Panc1 (cell line): ENCODE data around the gene KCTD5. TPM values are rescaled to one million over a fixed set of nuclear protein-coding genes. Genes with fewer than 3 reads are reported as not detected.

Experiments
- ATAC-seq: fragments of 200-7000 bp; cut with Tn5 transposase; 2 replicates; pipeline ENCODE4 v1.9.1; 2020; ENCODE audit warnings: mild to moderate bottlenecking, moderate library complexity
- BruUV-seq: library from RNA; stranded (reverse); fragments of 400-500 nt; replicated peaks from 2 replicates; lab custom pipeline; 2021; lab: Mats Ljungman, UMichigan
- CTCF ChIA-PET: fragments of 300-600 bp; sonication (Branson Sonifier 250); formaldehyde crosslinking; loops from one replicate; lab custom pipeline; 2022; ENCODE audit warnings: antibody characterized with exemption; lab: Charles Lee
- POLR2A ChIA-PET: fragments of 300-600 bp; sonication (Branson Sonifier 250); formaldehyde crosslinking; loops from one replicate; lab custom pipeline; 2022; ENCODE audit warnings: antibody characterized with exemption; lab: Charles Lee
- DNase-seq: peaks from one replicate; pipeline ENCODE4 v3.0.0-alpha.2; 2010; ENCODE audit warnings: low read depth, low spot score
- H3K27ac ChIP-seq: 2 replicates; pipeline ENCODE4 v1.5.1; 2011; ENCODE audit warnings: mild to moderate bottlenecking, low read length, inconsistent platforms
- H3K27me3 ChIP-seq: fragments of 200-500 bp; sonication (Bioruptor generic); 2 replicates; pipeline ENCODE4 v1.6.0; 2014; ENCODE audit warnings: low read length, inconsistent platforms; ENCODE audit not compliant: control insufficient read depth, insufficient read depth
- H3K36me3 ChIP-seq: fragments of 200-500 bp; sonication (Bioruptor generic); 2 replicates; pipeline ENCODE4 v1.5.1; 2014; ENCODE audit warnings: inconsistent platforms, mild to moderate bottlenecking, low read length, moderate library complexity; ENCODE audit not compliant: control insufficient read depth, insufficient read depth
- H3K4me1 ChIP-seq: 2 replicates; pipeline ENCODE4 v1.5.1; 2011; ENCODE audit warnings: inconsistent platforms, mild to moderate bottlenecking, low read length, moderate library complexity; ENCODE audit not compliant: control insufficient read depth, insufficient read depth
- H3K4me3 ChIP-seq, 2 experiments: 2 replicates each; pipeline ENCODE4 v1.5.1; 2011 to 2012; ENCODE audit warnings: low read depth in 2 of 2, low read length in 2 of 2, mild to moderate bottlenecking in 2 of 2, inconsistent platforms in 1 of 2, moderate library complexity in 1 of 2
- H3K9me3 ChIP-seq: fragments of 200-500 bp; sonication (Bioruptor generic); 2 replicates; pipeline ENCODE4 v1.5.1; 2014; ENCODE audit warnings: low read depth, mild to moderate bottlenecking, inconsistent platforms, low read length, moderate library complexity; ENCODE audit not compliant: control insufficient read depth, insufficient read depth
- POLR2AphosphoS5 ChIP-seq: IDR thresholded peaks from 2 replicates; pipeline ENCODE4 v1.6.1; 2012; ENCODE audit warnings: mild to moderate bottlenecking, low read depth, low read length, moderate library complexity
- SIN3A ChIP-seq: IDR thresholded peaks from 2 replicates; pipeline ENCODE4 v1.6.1; 2012; ENCODE audit warnings: low read depth, mild to moderate bottlenecking, low read length, moderate library complexity, borderline replicate concordance; ENCODE audit not compliant: insufficient read depth
- TCF7L2 ChIP-seq: IDR thresholded peaks from 2 replicates; pipeline ENCODE4 v1.6.1; 2011; ENCODE audit warnings: mild to moderate bottlenecking, low read depth, low read length, inconsistent platforms
- in situ Hi-C: cut with HindIII; loops from 2 replicates; pipeline ENCODE4 v1.10.0; 2016; ENCODE audit warnings: low sequenced_read_pairs, low pct_unique_long_range_greater_than_20kb
- intact Hi-C: fragments of 100-400 bp; cut with micrococcal nuclease; formaldehyde crosslinking; loops from one replicate; pipeline ENCODE4 v1.10.0; 2022; ENCODE audit not compliant: unreplicated experiment
- total RNA-seq: library from RNA; stranded (reverse); gene quantifications from one replicate; pipeline ENCODE4 v1.2.1, GENCODE V29; 2021; ENCODE audit not compliant: unreplicated experiment
- TF ChIP-seq, protein P1 (sequence below): fragments of 450-650 bp; IDR thresholded peaks from 2 replicates; pipeline ENCODE4 v1.5.1; 2017; ENCODE audit warnings: mild to moderate bottlenecking
- TF ChIP-seq, protein P2 (sequence below), 2 experiments: IDR thresholded peaks; 2 replicates each; pipeline ENCODE4 v1.6.1; 2011 to 2012; ENCODE audit warnings: low read depth in 2 of 2, control low read depth in 1 of 2, low read length in 1 of 2, mild to moderate bottlenecking in 1 of 2, moderate library complexity in 1 of 2; ENCODE audit not compliant: insufficient read depth in 1 of 2

The KCTD5 gene
- total RNA-seq, 1 experiment from 2014 or later, result 61.1 TPM

- no peaks in the 10 kb centered on the region for H3K9me3 ChIP-seq
- peak within 1 kb of the TSS; percentile 84 to 99 for H3K4me3 ChIP-seq
- no TSS peak for BruUV-seq
- peak; percentile 94 for ATAC-seq
- intact Hi-C loops, result no loop called here
- in situ Hi-C loops, result no loop called here
- H3K36me3 ChIP-seq, result peaks cover 9% of the 10 kb centered on the region; the same call in 1 of the 2 replicates
- peaks cover 20% of the 10 kb centered on the region for H3K4me1 ChIP-seq
- no peaks in the 10 kb centered on the region for H3K27me3 ChIP-seq
- peak; percentile 89 for DNase-seq
- ChIA-PET POLR2A (interaction anchor here (0.6 to 0.7 kb wide), 5 partner anchors 17 to 118 kb away, joined by 3 to 6 read pairs (median 5); no protein-coding TSS in a partner anchor), CTCF (interaction anchor here (0.6 kb wide), 1 partner anchor 440 kb away, joined by 3 read pairs; no protein-coding TSS in a partner anchor)
- H3K27ac ChIP-seq, result peak within 1 kb of the TSS; percentile 98
- TF ChIP-seq SIN3A, result no peak
- TF ChIP-seq POLR2AphosphoS5, result peak; percentile 59; the same call in 1 of the 2 replicates
- TF ChIP-seq, protein P1, sequence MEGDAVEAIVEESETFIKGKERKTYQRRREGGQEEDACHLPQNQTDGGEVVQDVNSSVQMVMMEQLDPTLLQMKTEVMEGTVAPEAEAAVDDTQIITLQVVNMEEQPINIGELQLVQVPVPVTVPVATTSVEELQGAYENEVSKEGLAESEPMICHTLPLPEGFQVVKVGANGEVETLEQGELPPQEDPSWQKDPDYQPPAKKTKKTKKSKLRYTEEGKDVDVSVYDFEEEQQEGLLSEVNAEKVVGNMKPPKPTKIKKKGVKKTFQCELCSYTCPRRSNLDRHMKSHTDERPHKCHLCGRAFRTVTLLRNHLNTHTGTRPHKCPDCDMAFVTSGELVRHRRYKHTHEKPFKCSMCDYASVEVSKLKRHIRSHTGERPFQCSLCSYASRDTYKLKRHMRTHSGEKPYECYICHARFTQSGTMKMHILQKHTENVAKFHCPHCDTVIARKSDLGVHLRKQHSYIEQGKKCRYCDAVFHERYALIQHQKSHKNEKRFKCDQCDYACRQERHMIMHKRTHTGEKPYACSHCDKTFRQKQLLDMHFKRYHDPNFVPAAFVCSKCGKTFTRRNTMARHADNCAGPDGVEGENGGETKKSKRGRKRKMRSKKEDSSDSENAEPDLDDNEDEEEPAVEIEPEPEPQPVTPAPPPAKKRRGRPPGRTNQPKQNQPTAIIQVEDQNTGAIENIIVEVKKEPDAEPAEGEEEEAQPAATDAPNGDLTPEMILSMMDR, result no peak
- TF ChIP-seq, protein P2, sequence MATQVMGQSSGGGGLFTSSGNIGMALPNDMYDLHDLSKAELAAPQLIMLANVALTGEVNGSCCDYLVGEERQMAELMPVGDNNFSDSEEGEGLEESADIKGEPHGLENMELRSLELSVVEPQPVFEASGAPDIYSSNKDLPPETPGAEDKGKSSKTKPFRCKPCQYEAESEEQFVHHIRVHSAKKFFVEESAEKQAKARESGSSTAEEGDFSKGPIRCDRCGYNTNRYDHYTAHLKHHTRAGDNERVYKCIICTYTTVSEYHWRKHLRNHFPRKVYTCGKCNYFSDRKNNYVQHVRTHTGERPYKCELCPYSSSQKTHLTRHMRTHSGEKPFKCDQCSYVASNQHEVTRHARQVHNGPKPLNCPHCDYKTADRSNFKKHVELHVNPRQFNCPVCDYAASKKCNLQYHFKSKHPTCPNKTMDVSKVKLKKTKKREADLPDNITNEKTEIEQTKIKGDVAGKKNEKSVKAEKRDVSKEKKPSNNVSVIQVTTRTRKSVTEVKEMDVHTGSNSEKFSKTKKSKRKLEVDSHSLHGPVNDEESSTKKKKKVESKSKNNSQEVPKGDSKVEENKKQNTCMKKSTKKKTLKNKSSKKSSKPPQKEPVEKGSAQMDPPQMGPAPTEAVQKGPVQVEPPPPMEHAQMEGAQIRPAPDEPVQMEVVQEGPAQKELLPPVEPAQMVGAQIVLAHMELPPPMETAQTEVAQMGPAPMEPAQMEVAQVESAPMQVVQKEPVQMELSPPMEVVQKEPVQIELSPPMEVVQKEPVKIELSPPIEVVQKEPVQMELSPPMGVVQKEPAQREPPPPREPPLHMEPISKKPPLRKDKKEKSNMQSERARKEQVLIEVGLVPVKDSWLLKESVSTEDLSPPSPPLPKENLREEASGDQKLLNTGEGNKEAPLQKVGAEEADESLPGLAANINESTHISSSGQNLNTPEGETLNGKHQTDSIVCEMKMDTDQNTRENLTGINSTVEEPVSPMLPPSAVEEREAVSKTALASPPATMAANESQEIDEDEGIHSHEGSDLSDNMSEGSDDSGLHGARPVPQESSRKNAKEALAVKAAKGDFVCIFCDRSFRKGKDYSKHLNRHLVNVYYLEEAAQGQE (IDR thresholded peaks at IDR 0.05; ENCODE audit: insufficient read depth in 1 of 2, low read depth in 2 of 2, low read length in 1 of 2), result 0 out of 4 replicates have a peak, but pooled peaks of 1 of the 2 experiments have one; percentile 58
Observed at GRCh38 chr16:2752035-2752849, 69.9 kb downstream of the KCTD5 start, which contains the start of gene SRRM2. Gene SRRM2, plus strand, starts transcription at chr16:2752638. Its CDS starts 3,727 bp downstream, at chr16:2756365.

DNA sequence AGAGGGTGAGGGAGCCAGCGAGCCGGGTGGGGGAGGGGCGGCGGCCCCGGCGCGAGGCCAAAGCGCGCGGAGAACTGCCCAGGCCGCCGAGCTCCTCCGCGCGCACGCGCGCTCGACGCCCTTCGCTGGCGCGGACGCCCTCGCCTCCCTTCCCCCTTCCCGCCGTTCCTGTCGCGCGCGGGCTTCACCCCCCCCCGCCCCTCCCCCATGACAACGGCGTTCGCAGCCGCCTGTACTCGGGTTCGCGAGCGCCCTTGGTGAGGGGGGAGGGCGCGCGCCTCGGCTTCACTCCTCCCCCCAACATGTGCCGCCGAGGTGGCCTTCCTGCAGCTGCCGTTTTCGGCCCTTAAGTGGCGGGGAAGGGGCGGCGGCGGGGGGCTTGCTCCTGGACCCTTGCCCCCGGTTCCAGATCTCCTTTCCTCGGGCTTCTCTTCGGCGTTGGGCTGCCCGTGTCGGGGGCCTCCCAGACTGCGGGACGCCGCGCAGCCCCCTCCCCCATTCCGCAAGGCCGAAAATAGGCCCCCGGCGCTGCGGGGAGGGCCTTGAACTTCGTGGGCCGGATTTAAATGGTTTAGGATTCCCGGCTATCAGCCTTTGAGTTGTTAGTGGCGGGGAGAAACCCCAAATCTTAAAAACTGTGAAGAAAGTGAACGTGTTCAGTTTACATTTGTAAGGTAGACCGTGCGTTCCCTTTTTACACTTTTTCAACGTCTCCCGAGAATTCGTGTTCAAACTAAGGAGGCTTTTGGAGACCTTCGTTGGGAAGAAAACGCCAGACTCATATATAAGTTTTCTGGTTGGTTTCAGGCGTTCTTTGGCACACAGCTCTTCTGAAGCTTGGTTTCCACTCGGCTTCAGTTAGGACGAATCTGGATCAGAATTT is 70.8 kb downstream of the KCTD5 start:
- peak overlapping the region; percentile 84 to 99 for H3K4me3 ChIP-seq
- TF ChIP-seq, protein P1, result no peak
- TF ChIP-seq, protein P2 (IDR thresholded peaks at IDR 0.05; ENCODE audit: insufficient read depth in 1 of 2, low read depth in 2 of 2, low read length in 1 of 2), result no peak
- TF ChIP-seq TCF7L2 (peak; percentile 43; the same call in 1 of the 2 replicates), SIN3A (peak; percentile 57; the same call in 1 of the 2 replicates), POLR2AphosphoS5 (peak; percentile 53)
- H3K27me3 ChIP-seq, result no peaks in the 10 kb centered on the region
- in situ Hi-C loops, result no loop called here
- BruUV-seq, result no TSS peak
- ChIA-PET CTCF (interaction anchor here (0.6 kb wide), 1 partner anchor 439 kb away, joined by 3 read pairs; no protein-coding TSS in a partner anchor), POLR2A (interaction anchor here (0.6 to 0.7 kb wide), 5 partner anchors 16 to 117 kb away, joined by 3 to 6 read pairs (median 5); no protein-coding TSS in a partner anchor)
- DNase-seq (no peak), ATAC-seq (peak; percentile 78)
- no peaks in the 10 kb centered on the region for H3K9me3 ChIP-seq
- intact Hi-C loops, result no loop called here
- peaks cover 20% of the 10 kb centered on the region for H3K4me1 ChIP-seq
- peak overlapping the region; percentile 98 for H3K27ac ChIP-seq
- H3K36me3 ChIP-seq, result peaks cover 16% of the 10 kb centered on the region
